ENCODE data around the gene RARG.
A peak's percentile ranks its signal among the peaks of the same experiment; 100 is the strongest.

GRCh38 chr12:53180220-53180930 is 51.6 kb downstream of the RARG start, which contains the start of the genes CSAD and ZNF740:
- peak; percentile 70; the same call in 1 of the 2 replicates for TF ChIP-seq POLR2AphosphoS5 (IDR thresholded peaks at IDR 0.05; ENCODE audit: borderline replicate concordance, low read depth, low read length)
- no peak for TF ChIP-seq EZH2 (IDR thresholded peaks at IDR 0.05)
